Omental fat pad (tissue), 4 donors: ENCODE data around the gene CALML5. TPM values are rescaled to one million over a fixed set of nuclear protein-coding genes. Genes with fewer than 3 reads are reported as not detected.
A peak's percentile ranks its signal among the peaks of the same experiment; 100 is the strongest.

ENCODE experiments used
- ATAC-seq: fragments of 150-250 bp; one replicate; pipeline ENCODE4 v1.9.1; 2016; ENCODE audit warnings: mild to moderate bottlenecking, moderate library complexity; ENCODE audit not compliant: low FRiP score
- DNase-seq: peaks from one replicate; pipeline ENCODE4 v3.0.0-alpha.2; 2019; ENCODE audit warnings: low spot score
- total RNA-seq, 4 donors: library from RNA; depleted of rRNA; stranded (reverse); fragments of >200 nt; gene quantifications; one replicate each; pipeline ENCODE4 v1.1.0, GENCODE V29; 2016
- TF ChIP-seq, protein P1 (sequence below), 3 donors: fragments of 450-650 bp; IDR thresholded peaks; one replicate each; pipeline ENCODE4 v1.5.1; 2016 to 2017; ENCODE audit warnings: antibody characterized with exemption in 3 of 3, mild to moderate bottlenecking in 3 of 3, moderate library complexity in 2 of 3

CALML5 gene, protein sequence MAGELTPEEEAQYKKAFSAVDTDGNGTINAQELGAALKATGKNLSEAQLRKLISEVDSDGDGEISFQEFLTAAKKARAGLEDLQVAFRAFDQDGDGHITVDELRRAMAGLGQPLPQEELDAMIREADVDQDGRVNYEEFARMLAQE
- not detected for total RNA-seq

DNA sequence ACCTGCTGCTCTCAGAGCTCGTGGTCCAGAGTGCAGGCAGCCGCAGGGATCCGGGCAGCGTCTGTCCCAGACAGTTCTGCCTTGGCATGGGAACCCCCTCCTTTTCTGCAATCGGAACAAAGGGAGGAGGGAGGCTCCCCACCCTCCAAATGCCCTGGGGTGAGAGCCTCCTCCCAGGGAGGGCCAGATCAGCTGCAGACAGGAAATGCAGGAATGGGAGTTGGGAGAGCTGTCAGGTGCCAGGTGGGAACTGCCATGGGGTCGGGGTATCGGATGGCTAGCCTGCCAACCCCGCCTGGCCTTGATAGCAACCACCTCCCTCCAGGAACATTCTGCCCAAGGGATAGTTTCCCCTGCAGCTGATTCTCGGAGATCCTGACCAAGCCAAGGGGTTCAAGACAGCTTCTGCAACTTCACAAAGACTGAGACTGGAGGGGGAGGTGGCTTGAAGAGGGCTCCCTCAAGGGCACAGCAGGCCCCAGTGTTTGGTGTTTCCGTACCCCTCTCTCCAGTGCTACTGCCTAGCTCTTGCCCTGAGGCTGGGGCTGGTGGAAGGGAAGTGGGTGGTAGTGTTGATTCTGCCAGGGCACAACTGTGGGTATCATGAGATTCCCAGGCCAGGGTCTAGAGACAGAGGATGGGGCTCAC, at the start of gene CALML5:
Gene CALML5 (minus strand): TSS at position 78 of the 648 bp plus-strand sequence. CDS start 132 bp downstream, outside the sequence.
- DNase-seq (no peak), ATAC-seq (no peak)
- TF ChIP-seq, protein P1, sequence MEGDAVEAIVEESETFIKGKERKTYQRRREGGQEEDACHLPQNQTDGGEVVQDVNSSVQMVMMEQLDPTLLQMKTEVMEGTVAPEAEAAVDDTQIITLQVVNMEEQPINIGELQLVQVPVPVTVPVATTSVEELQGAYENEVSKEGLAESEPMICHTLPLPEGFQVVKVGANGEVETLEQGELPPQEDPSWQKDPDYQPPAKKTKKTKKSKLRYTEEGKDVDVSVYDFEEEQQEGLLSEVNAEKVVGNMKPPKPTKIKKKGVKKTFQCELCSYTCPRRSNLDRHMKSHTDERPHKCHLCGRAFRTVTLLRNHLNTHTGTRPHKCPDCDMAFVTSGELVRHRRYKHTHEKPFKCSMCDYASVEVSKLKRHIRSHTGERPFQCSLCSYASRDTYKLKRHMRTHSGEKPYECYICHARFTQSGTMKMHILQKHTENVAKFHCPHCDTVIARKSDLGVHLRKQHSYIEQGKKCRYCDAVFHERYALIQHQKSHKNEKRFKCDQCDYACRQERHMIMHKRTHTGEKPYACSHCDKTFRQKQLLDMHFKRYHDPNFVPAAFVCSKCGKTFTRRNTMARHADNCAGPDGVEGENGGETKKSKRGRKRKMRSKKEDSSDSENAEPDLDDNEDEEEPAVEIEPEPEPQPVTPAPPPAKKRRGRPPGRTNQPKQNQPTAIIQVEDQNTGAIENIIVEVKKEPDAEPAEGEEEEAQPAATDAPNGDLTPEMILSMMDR (IDR thresholded peaks at IDR 0.05): no peak

DNA sequence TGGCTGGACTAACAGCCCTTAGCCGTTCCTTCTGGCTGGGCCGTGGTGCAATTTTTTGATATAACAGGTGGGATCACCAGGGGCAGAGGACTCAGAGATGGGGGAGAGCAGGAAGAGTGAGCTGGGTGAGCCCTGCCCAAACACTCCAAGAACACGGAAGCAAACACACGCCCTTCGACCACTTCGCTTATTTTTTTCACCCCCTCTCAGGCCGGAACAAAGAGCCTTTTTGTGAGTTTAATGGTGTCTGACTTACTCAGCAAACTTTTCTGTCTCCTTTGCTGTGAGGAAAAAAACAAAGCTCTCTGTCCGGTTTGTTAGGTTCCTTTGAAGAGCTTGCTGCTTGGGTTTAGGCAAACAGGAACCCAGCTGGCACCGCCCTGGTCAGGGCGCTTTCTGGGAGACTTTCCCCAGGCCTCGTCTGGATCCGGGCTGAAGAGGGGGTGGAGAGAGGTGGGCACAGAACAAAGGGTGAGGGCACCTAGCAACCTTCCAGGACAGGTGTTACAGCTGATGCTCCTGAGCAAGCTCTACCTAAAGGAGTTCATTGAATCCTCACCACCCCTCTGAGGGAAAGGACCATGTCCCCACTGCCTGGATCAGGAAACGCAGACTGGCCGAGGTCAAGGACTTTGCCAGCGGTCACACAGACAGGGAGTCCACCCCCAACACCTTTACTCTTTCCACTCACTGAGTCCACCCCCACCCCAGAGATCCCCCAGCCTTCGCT, 48.7 kb upstream of the CALML5 start:
- TF ChIP-seq, protein P1 (IDR thresholded peaks at IDR 0.05): no peak
- DNase-seq: no peak

DNA sequence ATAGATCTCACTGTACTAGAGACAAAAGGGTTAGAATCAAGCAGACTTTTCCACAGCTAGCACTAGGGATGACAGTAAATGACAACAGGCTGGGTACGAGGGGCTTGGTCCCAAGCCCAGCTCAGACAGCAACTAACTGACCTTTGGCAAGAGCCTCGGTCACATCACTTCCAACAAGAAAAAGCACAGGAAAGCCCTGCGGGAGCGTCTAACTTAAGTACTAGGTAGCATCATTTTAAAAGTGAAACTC, 48.2 kb upstream of the CALML5 start:
- TF ChIP-seq, protein P1 (IDR thresholded peaks at IDR 0.05): no peak
- no peak for ATAC-seq
- no peak for DNase-seq

More for the DNA sequence above, 48.7 kb upstream of the CALML5 start:
- ATAC-seq: peak; percentile 25

DNA sequence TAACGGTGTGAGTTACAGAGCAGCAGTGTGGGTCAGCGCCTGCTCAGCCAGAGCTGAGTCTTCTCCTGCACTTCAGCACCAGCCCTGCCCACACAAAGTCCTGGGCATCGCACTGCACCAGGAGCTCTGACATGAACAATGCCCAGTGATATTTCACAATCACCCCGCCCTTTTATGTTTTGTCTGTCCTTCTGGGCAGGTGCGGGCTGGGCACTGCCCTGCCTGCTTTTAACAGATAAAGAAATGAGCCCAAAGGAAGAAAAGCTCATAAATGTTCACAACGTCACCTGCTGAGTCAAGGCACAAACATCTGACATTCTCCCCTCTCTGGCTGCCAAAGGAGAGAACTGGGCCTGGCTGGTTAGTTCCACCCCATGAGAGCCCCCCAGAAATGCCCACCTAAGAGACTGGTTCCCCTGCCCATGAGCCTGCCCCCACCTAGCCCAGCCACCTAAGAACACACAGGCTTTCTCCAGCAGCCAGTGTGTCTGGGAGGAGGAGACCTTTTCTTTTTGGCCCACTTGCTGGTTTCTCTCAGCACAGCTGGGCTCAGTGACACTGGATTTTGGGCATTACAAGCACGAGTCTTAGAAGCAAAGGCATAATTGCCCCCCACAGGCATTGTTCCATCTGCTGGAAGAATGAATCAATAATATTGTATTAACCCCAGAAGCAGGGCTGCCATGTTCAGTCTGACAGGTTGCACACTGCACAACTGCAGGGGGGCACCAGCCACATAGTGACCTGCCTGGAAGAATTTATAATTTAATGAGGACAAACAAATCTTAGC, 47.7 kb upstream of the CALML5 start:
- DNase-seq (no peak), ATAC-seq (no peak)
- TF ChIP-seq, protein P1 (IDR thresholded peaks at IDR 0.05): no peak

DNA sequence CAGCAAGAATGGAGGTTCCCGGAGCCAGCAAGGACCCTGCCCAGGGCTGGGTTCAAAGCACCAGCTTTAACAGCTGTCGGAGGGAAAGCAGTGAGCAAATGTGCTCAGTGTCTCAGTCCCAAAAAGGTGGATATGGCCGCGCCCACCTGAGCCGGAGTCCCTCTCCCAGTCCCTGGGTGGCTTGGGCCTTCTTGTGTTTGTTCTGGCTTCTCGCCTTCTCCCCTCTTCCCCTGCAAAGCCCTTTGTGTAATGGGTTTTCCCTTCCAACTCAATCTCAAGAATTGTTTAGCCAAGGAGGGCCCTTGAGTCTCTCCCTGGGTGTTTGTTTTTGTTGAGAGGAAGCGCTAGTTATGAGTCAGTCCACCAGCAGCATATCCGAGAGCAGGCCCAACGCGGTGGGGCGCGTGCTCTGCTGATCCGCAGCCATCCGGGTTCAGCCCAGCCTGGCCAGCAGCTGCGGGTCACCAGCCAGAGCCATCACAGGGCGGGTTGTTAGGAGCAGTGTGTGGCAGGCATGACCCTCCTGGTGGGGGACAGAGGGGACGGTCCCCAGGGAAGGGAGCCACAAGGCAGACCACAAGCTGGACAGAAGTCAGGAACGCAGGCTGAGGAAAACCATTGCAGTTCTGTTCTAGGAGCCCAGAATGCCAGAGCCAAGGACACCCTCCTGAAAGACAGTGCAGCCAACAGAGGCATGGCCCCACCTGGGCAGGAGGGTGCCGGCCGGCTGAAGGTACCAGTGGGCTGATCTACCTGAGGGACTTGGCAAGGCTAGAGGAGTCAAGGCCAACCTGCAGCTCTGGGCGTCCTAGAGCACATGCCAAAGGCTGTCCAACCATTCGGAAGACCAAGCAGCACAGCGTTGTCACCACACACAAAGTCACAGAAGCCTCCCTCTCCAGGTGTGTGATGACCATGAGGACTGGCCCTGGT, 46.7 kb upstream of the CALML5 start:
- TF ChIP-seq, protein P1 (IDR thresholded peaks at IDR 0.05): no peak
- no peak for ATAC-seq
- no peak for DNase-seq

DNA sequence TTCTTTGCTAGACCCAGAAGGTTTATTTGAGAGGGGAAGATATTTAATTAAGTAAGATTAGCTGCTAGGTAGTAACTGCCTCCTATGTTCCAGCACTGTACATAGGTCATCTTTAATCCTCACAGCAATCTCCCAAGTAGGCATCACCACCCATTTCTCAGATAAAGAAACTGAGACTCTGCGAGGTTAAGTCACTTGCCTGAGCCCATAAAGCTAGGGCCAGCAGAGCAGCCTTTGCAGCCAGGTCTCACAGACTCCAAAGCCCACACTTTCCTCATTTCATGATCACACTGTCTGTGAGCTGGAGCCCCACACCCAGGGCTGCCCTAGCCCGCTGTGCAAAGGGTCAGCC, 46.0 kb upstream of the CALML5 start:
- TF ChIP-seq, protein P1 (IDR thresholded peaks at IDR 0.05): no peak
- ATAC-seq (no peak), DNase-seq (no peak)
